Breast epithelium (tissue), 4 donors: ENCODE measurements around the gene TSPAN10. TPM values are rescaled to one million over a fixed set of nuclear protein-coding genes. Genes with fewer than 3 reads are reported as not detected.

Source experiments
- DNase-seq, 2 donors: peaks; one replicate each; pipeline ENCODE4 v3.0.0-alpha.2; 2019; ENCODE audit warnings: low spot score in 2 of 2
- H3K27ac ChIP-seq, 2 donors: fragments of 200-600 bp; sonication (generic) in 1 of 2; one replicate each; pipeline ENCODE4 v1.5.1; 2016 to 2019; ENCODE audit warnings: mild to moderate bottlenecking in 1 of 2
- H3K27me3 ChIP-seq, 2 donors: fragments of 200-600 bp; sonication (generic) in 1 of 2; one replicate each; pipeline versions ENCODE4 v1.5.1 to v1.6.0; 2017 to 2019; ENCODE audit warnings: control low read depth in 1 of 2, mild to moderate bottlenecking in 1 of 2
- H3K36me3 ChIP-seq: fragments of 200-600 bp; one replicate; pipeline ENCODE4 v1.5.1; 2019
- H3K4me1 ChIP-seq, 2 donors: fragments of 200-600 bp; sonication (generic); one replicate each; pipeline ENCODE4 v1.5.1; 2016 to 2019; ENCODE audit warnings: control low read depth in 1 of 2
- H3K4me3 ChIP-seq, 3 donors: fragments of 200-600 bp; sonication (generic); 1 replicate in 2 of 3; 2 replicates in 1 of 3; pipeline ENCODE4 v1.5.1; 2016 to 2019; ENCODE audit warnings: mild to moderate bottlenecking in 3 of 3, moderate library complexity in 2 of 3
- H3K9me3 ChIP-seq, 2 donors: fragments of 200-600 bp; sonication (generic) in 1 of 2; one replicate each; pipeline ENCODE4 v1.5.1; 2016 to 2019; ENCODE audit warnings: control low read depth in 1 of 2
- POLR2A ChIP-seq: fragments of 450-650 bp; IDR thresholded peaks from one replicate; pipeline ENCODE4 v1.6.1; 2016; ENCODE audit warnings: antibody characterized with exemption, mild to moderate bottlenecking, moderate library complexity
- POLR2AphosphoS5 ChIP-seq, 3 donors: sonication (generic); formaldehyde crosslinking; IDR thresholded peaks; one replicate each; pipeline ENCODE4 v1.6.1; 2017; ENCODE audit warnings: antibody characterized with exemption in 3 of 3
- intact Hi-C: fragments of 100-400 bp; cut with DNase I; formaldehyde crosslinking; loops from one replicate; pipeline ENCODE4 v1.15.1; 2023; ENCODE audit warnings: low total_unique reads
- total RNA-seq, 3 donors: library from RNA; depleted of rRNA; stranded (reverse); fragments of >200 nt; gene quantifications; one replicate each; pipeline ENCODE4 v1.1.0, GENCODE V29; 2016
- TF ChIP-seq, protein P1 (sequence below), 3 donors: fragments of 450-650 bp; IDR thresholded peaks; one replicate each; pipeline ENCODE4 v1.5.1; 2016 to 2017; ENCODE audit warnings: antibody characterized with exemption in 3 of 3, mild to moderate bottlenecking in 3 of 3, moderate library complexity in 3 of 3

TSPAN10 gene
- total RNA-seq, 3 donors from 2014 or later: 0.80 to 3.5 (median 2.6) TPM

DNA sequence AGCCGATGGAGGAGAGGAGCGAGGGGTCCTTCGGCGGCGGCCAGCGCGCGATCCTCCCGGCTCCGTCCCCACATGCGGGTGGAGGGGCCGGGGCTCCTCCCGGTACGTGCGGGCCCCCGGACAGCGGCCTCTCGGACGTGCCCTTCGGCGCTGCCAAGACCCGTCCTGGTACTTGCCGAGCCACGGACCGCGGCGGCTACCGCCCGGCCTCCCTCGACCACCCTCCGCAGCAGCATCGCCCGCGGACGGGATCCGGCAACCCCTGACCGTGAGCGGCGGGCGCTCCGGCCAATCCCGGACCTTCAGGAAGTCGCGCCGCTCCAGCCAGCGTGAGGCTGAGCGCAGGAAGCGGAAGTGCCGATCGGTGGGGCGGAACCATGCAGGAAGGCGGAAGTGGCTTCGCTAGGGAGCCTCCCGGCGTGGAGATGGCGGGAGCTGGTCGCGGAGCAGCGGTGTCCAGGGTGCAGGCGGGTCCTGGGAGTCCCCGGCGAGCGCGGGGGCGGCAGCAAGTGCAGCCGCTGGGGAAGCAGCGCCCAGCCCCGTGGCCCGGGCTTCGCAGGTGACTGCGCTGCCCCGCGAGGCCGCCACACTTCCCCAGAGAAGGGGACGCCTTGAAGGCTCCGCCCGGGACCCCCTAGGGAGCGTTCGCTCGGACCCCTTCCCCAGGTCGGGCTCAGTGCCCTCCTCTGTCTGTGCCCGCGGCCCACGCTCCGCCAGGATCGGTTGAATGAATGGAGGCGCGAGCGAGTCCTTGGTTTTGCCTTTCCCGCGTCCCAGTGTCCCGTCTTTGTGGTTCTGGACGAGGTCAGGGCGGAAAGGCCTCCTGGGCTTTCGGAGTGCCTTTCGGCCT, 29.6 kb downstream of the TSPAN10 start, which contains the start of the genes CCDC137 and OXLD1:
Gene CCDC137, plus strand, starts transcription at position 396 of the 850 bp plus-strand sequence. Its CDS starts 30 bp downstream, at position 426.
Gene OXLD1, minus strand, starts transcription at position 264 of the 850 bp plus-strand sequence. Its CDS starts 28 bp downstream, at position 236.
- Histone ChIP-seq H3K4me1 (peaks cover 0 to 13% of the 10 kb centered on the region in 2 donors), H3K36me3 (no peaks in the 10 kb centered on the region), H3K27me3 (no peaks in the 10 kb centered on the region), H3K9me3 (no peaks in the 10 kb centered on the region), H3K4me3 (peak within 1 kb of the TSS; percentile 78 to 99 (median 98)), H3K27ac (peak within 1 kb of the TSS; percentile 91 to 93)
- peak; percentile 93 to 96 for DNase-seq
- intact Hi-C loops: no loop called here
- TF ChIP-seq, protein P1, sequence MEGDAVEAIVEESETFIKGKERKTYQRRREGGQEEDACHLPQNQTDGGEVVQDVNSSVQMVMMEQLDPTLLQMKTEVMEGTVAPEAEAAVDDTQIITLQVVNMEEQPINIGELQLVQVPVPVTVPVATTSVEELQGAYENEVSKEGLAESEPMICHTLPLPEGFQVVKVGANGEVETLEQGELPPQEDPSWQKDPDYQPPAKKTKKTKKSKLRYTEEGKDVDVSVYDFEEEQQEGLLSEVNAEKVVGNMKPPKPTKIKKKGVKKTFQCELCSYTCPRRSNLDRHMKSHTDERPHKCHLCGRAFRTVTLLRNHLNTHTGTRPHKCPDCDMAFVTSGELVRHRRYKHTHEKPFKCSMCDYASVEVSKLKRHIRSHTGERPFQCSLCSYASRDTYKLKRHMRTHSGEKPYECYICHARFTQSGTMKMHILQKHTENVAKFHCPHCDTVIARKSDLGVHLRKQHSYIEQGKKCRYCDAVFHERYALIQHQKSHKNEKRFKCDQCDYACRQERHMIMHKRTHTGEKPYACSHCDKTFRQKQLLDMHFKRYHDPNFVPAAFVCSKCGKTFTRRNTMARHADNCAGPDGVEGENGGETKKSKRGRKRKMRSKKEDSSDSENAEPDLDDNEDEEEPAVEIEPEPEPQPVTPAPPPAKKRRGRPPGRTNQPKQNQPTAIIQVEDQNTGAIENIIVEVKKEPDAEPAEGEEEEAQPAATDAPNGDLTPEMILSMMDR (IDR thresholded peaks at IDR 0.05): no peak
- peak; percentile 79 to 96 (median 93) for TF ChIP-seq POLR2AphosphoS5 (IDR thresholded peaks at IDR 0.05)
- peak; percentile 79 for TF ChIP-seq POLR2A

DNA sequence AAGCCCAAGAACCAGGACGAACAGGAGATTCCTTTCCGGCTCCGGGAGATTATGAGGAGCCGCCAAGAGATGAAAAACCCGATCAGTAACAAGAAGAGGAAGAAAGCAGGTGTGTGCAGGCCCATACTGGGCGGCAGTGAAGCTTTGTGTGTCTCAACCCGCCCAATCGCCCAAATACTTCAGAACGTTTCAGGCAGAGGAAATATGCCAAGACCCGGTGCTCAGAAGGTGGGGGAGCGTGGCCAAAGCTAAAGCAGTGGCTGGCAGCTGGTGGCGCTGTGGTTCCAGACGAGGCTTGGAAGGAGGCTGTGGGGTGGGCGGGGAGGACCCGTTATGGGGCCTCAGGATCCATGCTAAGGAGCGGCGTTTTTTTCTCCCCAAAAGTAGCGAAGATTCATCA, 30.8 kb downstream of the TSPAN10 start:
- H3K4me1 ChIP-seq: peaks cover 0 to 13% of the 10 kb centered on the region in 2 donors
- H3K9me3 ChIP-seq: no peaks in the 10 kb centered on the region
- intact Hi-C loops: no loop called here
- no peaks in the 10 kb centered on the region for H3K27me3 ChIP-seq
- no peak overlapping the region for H3K27ac ChIP-seq
- no peak for TF ChIP-seq POLR2AphosphoS5 (IDR thresholded peaks at IDR 0.05)
- TF ChIP-seq, protein P1 (IDR thresholded peaks at IDR 0.05): no peak
- no peak for TF ChIP-seq POLR2A
- peak overlapping the region; percentile 78 to 99 (median 98) for H3K4me3 ChIP-seq
- DNase-seq: no peak
- H3K36me3 ChIP-seq: no peaks in the 10 kb centered on the region

DNA sequence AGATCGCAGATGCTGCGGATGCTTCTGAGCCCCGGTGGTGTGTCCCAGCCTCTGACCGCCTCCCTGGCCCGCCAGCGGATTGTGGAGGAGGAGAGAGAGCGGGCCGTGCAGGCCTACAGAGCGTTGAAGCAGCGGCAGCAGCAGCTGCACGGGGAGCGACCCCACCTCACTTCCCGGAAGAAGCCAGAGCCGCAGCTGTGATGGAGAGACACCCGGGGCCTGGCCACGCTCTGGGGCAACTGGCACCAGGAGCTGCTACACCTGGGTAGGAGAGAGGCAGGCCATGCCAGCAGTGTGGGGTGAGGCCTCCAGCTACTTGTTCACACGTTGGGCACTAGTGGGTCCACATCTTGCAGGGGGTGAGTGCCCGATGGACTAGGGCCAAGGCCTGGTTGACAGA, 35.5 kb downstream of the TSPAN10 start:
- intact Hi-C loops: no loop called here
- Histone ChIP-seq H3K4me1 (peaks cover 0 to 4% of the 10 kb centered on the region in 2 donors), H3K27me3 (no peaks in the 10 kb centered on the region), H3K27ac (no peak overlapping the region), H3K4me3 (no peak overlapping the region), H3K36me3 (no peaks in the 10 kb centered on the region), H3K9me3 (no peaks in the 10 kb centered on the region)
- no peak for TF ChIP-seq POLR2A
- no peak for TF ChIP-seq POLR2AphosphoS5 (IDR thresholded peaks at IDR 0.05)
- TF ChIP-seq, protein P1 (IDR thresholded peaks at IDR 0.05): no peak
- no peak for DNase-seq

DNA sequence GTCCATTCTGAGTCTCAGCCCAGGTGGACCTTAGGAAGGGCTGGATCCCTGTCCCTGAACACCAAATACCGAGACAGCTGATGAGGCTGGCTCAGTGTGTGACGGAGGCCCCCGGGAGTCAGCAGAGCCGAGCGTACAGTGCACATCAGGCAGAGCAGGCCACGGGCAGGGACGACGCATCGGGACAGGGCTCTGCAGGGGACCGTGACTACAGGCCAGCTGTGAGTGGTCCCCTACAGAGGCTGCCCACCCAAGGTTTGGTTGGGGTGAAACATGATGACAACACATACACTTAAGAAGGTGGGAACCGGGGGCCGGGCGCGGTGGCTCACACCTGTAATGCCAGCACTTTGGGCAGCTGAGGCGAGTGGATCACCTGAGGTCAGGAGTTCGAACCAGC, 36.0 kb downstream of the TSPAN10 start:
- Histone ChIP-seq H3K4me3 (no peak overlapping the region), H3K27me3 (no peaks in the 10 kb centered on the region), H3K9me3 (no peaks in the 10 kb centered on the region), H3K4me1 (no peaks in the 10 kb centered on the region), H3K36me3 (no peaks in the 10 kb centered on the region), H3K27ac (no peak overlapping the region)
- TF ChIP-seq POLR2AphosphoS5 (IDR thresholded peaks at IDR 0.05) (no peak), POLR2A (no peak)
- TF ChIP-seq, protein P1 (IDR thresholded peaks at IDR 0.05): no peak
- DNase-seq: no peak
- intact Hi-C loops: no loop called here

DNA sequence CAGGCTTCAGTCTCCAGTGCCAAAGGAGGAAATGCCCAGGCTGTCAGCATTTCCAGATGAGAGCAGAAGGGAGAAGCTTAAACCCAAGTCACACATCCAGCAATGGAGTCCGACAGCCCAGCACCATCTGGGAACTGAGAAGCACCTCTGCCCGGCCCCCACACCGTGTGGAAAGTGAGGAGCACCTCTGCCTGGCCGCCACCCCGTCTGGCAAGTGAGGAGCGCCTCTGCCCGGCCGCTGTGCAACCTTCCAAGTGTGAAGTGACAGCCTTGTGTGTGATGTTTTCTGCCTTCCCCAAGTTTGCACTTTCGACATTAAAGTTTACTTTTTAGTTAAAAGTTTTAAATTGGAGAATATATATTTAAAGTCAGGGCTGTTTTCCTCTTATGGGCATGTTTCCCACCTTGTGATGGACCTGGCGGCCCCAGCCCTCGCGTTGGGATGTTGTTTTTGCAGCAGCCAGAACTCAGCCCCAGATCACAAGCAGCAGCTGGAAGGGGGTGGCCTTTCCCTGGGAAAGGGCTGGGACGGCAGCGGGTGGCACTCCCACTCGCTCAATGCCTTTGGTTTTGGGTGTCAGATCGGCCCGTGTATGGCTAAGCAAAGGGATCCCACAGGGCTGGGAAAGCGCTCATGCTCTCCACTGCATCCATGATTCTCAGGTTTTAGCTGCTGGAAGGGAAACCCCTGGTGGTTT, 36.7 kb downstream of the TSPAN10 start:
- H3K9me3 ChIP-seq: no peaks in the 10 kb centered on the region
- TF ChIP-seq, protein P1 (IDR thresholded peaks at IDR 0.05): no peak
- TF ChIP-seq POLR2AphosphoS5 (IDR thresholded peaks at IDR 0.05) (no peak), POLR2A (no peak)
- DNase-seq: no peak
- no peak overlapping the region for H3K4me3 ChIP-seq
- H3K36me3 ChIP-seq: no peaks in the 10 kb centered on the region
- H3K27me3 ChIP-seq: no peaks in the 10 kb centered on the region
- intact Hi-C loops: no loop called here
- no peaks in the 10 kb centered on the region for H3K4me1 ChIP-seq
- H3K27ac ChIP-seq: no peak overlapping the region
